Activated T-helper 9 cell treated with anti-CD3 and anti-CD28 coated beads, Interleukin-2, amount 50 U/mL, for 16 hours (primary cell): ENCODE results near the gene CD82.
"Not testable (repeated sequence)": the region's sequence is repeated elsewhere in the genome, so short reads cannot be mapped to it uniquely, and the experiment has no call there.

Source experiments
- DNase-seq: peaks from one replicate; pipeline ENCODE4 v3.0.0-alpha.2; 2020; ENCODE audit warnings: low read depth

CD82 gene

DNA sequence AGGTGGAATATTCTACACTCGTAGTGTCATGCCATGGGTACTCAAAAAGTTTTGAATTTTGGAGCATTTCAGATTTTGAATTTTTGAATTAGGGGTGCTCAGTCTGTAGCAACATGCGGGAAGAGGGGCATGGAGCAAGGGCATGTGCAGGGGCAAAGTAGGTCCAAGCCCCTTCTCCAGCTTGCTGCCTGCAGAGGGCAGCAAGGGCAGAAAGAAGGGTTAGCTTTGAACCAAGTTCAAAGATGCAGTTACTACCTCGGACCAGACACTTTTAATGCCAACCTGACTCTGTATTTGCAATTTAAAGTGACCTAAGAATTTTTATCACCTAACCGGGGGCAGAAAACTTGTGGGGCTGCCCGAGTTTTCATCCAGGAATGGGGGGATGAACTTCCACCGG is 68.2 kb downstream of the CD82 start:
- no peak for DNase-seq

DNA sequence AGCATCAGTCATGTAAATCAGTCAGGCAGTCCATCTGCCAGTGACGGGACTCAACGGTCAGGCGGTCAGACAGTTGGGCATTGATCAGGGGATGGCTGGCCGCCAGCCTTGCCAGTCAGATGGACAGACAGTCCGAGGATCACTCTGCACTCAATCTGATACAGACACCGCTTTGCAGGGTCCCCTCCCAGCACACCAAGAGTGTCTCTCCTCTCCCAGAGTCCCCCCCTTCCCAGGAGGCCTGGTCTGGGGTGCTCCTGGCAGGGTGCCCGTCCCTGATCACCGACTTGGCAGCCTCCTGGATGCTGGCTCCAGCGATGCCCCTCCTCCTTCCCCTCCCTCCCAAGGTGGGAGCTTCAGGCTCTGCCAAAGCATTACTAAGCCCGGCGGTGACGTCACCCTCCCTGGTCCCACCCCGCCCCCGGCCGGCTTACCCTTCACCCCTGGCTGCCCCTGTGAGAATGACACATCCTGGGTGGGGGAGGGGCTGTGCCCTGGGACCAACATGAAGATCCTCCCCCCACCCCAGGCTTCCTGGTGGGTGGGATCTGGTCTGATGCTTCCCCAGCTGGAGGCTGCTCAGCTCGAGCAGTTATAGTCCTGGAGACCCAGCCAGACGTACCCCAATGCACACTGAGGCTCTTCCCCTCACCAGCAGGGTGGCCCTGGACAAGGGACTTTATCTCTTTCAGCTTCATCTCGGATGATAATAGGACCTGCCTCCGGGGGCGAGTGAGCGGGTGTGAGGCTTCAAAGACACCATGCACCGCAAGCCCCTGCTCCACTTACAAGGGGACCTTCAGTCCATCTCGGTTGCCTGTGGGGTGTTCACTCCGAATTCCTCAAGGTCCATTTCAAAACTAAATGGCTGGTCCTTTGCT is 69.2 kb downstream of the CD82 start:
- DNase-seq, result no peak

DNA sequence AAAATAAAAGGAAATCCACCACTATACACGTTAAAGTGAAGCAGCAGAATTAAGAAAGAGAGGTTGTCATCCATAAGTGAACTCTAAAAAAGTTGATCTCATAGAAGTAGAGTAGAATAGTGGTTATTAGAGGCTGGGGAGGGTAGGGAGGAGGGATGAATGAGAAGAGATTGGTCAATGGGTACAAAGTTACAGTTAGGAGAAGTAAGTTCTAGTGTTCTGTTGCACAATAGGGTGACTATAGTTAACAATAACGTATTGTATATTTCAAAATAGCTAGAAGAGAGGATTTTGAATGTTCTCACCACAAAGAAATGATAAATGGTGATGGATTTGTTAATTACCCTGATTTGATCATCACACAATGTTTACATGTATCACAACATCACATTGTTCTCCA is 72.0 kb downstream of the CD82 start:
- DNase-seq, result no peak

DNA sequence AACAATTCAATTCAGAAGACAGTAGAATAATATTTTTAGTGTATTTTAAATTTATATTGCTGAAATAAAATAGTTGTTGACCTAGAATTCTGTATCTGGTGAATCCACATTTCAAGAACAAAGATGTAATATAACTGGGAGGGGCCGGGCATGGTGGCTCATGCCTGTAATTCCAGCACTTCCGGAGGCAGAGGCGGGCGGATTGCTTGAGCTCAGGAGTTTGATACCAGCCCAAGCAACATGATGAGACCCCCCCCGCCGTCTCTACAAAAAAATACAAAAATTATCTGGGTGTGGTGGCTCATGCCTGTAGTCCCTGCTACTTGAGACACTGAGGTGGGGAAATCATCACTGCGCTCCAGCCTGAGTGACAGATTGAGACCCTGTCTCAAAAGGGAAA is 72.6 kb downstream of the CD82 start:
- DNase-seq, result no peak

DNA sequence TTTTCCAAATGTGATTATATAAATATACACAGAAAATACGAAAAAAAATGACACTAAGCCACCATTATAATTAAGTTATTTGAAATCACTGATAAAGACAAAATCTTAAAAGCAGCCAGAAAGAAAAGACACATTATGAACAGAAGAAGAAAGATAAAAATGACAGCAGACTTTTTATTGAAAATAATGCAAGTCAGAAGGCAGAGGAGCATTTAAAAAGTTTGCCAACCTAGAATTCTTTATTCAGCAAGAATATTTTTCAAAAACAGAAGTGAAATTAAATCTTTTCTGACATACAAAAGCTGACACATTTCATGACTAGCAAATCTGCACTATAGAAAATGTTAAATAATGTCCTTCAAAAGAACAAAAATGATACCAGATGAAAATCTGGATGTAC is 77.8 kb downstream of the CD82 start:
- DNase-seq, result no peak

DNA sequence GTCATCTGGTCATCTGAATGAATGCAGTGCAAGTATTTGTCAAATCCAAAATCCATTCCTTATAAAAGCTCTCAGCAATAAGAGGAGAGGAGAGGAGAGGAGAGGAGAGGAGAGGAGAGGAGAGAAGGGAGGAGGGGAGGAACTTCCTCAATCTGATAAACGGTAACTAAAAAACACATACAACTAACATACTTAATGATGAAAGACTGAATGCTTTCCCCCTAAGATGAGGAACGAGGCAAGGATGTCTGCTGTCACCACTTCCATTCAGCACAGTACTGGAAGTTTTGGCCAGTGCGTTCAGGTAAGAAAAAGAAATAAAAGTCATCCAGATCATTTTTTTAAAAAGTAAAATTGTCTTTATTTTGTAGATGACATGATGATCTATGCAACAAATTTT is 80.4 kb downstream of the CD82 start:
- DNase-seq, result no peak

DNA sequence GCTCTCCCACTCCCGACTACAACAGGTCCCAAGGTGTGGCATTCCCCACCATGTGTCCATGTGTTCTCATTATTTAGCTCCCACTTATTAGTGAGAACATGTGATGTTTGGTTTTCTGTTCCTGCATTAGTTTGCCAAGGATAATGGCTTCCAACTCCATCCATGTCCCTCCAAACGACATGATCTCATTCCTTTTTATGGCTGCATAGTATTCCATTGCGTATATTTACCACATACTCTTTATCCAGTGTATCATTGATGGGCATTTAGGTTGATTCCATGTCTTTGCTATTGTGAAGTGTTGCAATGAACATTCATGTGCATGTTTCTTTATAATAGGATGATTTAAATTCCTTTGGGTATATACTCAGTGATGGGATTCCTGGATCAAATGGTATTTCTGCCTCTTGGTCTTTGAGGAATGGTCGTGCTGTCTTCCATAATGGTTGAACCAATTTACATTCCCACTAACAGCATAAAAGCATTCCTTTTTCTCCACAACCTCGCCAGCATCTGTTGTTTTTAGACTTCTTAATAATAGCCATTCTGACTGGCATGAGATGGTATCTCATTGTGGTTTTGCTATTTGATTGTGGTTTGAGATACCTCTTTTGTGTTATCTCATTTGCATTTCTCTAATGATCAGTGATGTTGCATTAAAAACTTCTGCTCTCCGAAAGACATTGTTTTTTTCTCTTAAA is 81.9 kb downstream of the CD82 start:
- not testable (repeated sequence) for DNase-seq

DNA sequence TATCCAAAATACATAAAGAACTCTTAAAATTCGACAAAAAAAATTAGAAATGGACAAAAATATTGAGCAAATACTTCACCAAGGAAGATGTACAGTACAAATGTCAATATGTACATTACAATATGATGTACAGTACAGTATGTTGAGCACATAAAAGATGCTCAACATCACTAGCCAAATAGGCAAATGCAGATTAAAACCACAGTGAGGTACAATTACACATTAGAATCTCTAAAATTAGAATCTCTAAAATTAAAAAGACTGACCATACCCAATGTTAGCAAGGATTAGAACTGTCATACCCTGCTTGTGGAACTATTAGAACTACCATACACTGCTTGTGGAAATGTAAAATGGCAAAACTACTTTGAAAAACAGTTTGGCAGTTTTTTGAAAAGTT is 82.6 kb downstream of the CD82 start:
- no peak for DNase-seq

DNA sequence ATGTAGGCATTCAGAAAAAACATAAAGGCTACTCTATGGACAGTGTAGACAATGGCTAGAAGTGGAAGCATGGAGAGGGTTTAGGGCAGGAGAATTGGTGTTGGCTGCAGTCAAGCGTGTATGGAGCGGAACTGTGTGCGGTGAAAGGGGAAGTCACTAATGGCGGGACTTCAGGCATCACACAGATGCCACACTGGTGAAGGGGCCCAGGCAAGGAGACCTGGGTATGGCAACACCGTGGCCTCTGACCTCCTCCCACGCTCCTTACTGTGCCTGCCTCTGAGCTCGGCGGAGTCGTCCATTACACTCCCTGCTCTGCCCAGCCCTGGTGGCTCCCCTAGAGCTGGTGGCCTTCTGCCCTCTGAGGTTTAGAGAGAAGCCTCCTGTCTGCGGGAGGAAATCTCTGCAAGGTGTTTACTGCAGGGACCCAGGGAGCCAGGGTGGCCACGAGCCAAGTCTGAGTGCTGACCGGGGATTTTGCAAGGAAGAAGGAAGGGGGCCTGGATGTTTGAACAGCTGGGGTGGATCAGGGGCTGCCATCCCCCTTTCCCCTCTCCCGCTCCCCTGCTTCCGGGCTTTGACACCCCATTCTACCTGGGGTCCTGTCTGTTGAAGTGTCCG is 86.2 kb downstream of the CD82 start:
- DNase-seq, result no peak

DNA sequence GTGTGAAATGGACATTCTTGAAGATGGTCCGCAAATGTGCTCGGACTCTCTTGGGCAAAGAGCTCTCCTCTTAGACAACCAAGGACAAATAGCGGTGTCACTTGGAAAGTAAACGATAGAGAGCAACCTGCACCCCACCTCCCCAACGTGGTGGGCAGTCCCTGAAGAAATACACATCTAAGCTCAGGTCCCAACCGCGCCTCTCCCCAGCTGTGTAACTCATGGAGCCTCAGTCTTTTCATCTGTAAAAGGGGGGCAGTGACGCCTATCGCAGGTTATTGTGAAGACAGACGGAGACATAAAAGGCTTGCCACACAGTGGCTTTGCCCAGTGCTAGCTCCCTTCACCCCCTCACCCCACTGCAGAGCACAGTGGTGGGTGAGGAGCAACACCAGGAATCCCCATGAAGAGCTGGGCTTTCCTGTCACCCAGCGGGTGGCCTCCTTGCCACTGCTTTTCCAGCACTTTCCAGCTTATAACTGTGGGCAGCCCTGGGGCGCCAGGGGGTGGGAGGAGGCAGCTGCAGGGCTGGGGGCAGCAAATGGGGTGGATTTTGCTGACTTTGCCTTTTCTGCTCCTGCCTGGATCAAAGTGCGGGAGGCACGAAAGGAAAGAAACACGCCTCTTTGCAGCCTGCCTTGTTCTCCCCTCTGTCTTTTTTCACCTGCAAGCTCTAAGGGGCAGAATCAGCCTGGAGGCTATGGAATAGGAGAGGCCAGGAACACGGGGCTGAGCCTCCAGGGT is 87.6 kb downstream of the CD82 start:
- DNase-seq, result no peak

DNA sequence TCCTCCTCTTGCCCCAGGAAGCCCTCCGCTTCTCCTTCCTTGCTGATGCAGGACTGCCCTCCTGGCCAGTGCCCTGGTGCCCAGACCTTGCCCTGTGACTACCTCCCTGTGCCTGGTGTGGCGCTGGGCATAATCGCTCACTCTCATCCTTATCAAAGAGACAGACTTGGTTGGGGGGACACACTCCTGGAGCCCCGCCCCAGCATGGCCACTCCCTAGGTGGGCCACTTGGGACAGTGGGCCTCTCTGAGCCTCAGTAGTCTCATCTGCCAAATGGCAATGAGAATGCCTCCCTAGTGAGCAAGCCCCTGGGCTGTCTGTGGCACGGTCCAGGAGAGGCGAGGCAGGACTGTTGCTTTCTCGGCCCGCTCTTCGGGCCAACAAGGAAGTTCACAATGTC is 88.6 kb downstream of the CD82 start:
- no peak for DNase-seq

DNA sequence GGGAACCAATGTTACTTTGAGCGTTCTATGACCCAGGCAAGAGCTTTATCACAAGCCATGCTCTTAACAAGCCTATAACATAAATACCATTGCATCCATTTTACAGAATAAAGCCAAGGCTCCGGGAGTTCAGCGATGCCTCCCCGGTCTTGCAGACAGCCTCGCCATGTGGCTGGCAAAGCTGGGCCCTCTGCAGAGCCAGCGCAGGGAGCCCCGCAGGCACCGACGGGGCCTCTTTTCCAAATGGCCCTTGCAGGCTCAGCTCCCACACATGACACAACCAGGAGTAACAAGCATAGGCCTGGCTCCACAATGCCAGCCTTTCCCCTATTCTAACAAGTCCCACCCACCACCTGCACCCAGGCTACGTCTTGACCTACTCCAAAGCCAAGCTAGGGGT is 89.1 kb downstream of the CD82 start:
- DNase-seq, result no peak

DNA sequence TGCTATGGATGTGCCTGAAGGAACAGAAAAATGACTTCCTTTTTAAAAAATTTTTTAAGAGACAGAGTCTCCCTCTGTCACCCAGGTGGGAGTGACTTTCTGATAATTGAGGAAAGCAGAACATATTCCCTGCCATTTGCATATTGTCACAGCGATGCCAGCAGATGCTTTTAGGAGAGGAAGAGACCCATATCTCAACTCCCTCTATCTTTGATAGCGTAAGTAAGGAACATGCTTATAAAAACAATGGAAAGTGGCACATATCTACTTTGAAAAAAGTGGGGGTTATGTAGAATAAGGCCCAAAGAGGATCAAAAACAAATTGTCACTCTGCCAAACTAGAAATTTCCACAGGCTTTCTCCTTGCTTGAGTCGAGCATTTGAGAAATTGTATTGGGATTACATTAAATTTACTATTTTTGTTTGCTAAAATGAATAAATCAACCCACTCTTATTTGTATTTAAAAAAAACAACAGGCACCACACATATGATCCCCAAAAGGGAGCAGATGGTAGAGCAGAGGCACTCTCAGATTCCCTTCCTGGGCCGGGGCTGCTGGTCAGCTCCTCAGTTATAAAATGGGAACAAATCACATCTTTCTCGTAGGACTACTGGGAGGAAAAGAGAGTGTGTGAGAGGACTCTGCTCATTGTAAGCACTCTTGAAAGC is 92.5 kb downstream of the CD82 start:
- no peak for DNase-seq

DNA sequence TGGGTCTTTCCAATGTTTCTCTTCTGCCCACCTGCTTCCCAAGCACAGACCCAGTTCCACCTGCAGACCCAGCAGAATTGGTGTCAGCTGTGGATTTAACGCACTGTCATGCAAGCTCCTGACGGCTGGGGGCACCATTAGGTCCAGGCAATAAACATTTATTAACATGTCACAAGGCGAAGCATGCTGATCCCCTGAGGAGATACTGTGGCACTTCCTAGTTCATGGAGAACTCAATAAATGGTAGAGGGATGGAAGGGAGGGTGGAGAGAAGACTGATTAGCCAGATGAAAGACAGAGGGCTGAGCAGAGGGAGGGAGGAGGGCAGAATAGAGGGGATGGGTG is 93.0 kb downstream of the CD82 start:
- DNase-seq, result no peak

DNA sequence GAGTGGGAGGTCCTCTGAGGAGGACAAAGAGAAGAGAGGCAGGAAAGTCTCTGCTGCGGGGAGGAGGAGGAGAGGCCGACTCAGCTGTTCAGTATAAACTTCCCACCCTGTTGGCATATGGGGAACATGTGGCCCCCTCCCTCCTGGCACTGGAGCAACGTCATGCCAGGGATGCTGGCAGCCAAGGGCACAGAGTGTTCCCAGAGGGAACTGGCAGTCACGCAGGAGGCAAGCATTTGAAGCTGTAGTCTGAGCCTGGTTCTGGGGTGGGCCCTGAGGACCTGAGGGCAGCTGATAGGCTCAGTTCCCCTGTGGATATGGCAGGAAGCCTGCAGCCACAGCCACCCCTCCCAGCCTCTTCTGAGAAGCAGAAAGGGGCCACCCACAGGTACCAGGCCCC is 94.2 kb downstream of the CD82 start:
- no peak for DNase-seq

DNA sequence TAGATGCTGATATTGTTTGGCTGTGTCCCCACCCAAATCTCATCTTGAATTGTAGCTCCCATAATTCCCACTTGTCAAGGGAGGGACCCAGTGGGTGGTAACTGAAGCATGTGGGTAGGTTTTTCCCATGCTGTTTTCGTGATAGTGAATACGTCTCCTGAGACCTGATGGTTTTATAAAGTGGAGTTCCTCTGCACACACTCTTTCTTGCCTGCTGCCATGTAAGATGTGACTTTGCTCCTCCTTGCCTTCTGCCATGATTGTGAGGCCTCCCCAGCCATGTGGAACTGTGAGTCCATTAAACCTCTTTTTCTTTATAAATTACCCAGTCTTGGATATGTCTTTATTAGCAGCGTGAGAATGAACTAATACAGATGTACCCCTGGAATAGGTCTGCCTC is 95.1 kb downstream of the CD82 start:
- not testable (repeated sequence) for DNase-seq

DNA sequence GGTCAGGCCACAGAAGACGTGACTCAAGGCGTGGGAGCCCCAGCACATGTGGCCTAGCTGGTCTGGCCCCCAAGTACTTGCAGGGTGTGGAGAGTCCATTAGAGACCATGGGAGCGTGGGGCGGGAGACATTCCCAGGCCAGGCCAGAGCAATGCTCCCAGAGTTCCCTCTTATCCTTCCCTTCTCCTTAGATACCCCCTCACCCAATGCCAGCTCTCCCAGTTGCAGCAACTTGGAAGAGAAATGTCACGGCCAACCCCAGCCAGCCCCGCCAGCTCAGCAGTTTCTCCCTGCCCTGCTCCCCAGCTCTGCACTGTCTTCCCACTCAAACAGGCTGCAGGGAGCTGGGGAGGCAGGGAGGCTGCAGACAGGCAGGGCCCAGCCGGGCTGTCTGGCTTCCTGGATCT is 95.9 kb downstream of the CD82 start:
- DNase-seq, result no peak
